Melanocyte of skin (primary cell): ENCODE results near the gene PRAMEF27. TPM values are rescaled to one million over a fixed set of nuclear protein-coding genes. Genes with fewer than 3 reads are reported as not detected.

Source experiments
- total RNA-seq, 2 donors: library from RNA; depleted of rRNA; stranded (reverse); fragments of >200 nt; gene quantifications; 2 replicates each; pipeline ENCODE4 v1.2.3, GENCODE V29; 2012

PRAMEF27 gene
- total RNA-seq: not detected

DNA sequence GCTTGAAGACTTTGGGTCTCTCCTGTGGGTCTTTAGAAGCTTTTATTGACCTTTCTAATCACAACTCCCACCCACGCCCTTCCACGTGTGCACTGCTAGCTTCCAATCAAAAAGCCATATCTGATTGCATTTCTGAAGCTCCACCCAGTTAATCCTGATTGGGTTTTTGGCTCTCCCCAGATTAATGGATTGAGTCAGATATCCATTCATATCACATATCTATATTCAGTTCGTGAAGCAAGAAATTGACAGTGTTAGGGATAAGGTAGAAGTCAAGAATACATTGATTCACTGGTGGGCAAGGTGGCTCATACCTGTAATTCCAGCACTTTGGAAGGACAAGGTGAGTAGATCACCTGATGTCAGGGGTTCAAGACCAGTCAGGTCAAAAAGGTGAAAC is at the start of gene PRAMEF27:
TSS of gene PRAMEF27 (minus strand) at position 101 of the 400 bp plus-strand sequence. CDS start 2,916 bp downstream, outside the sequence.

DNA sequence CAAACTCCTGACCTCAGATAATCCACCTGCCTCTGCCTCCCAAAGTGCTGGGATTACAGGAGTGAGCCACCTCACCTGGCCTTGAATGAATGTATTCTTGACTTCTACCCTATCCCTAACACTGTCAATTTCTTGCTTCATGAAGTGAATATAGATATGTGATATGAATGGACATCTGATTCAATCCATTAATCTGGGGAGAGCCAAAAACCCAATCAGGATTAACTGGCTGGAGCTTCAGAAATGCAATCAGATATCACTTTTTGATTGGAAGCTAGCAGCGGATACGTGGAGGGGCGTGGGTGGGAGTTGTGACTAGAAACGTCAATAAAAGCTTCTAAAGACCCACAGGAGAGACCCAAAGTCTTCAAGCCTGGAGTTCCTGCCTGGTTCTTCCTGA is 14.1 kb upstream of the PRAMEF27 start, which contains the start of gene PRAMEF25:
TSS of gene PRAMEF25 (plus strand) at position 301 of the 400 bp plus-strand sequence. CDS start 2,920 bp downstream, outside the sequence.

Other genes starting within 250 kb of the PRAMEF27 start
- gene PRAMEF11, start 225.2 kb downstream of the PRAMEF27 start, total RNA-seq: not detected
- not detected for gene HNRNPCL1, start 207.9 kb downstream of the PRAMEF27 start, total RNA-seq
- gene PRAMEF2, start 199.5 kb downstream of the PRAMEF27 start, total RNA-seq: not detected
- gene PRAMEF4, start 170.4 kb downstream of the PRAMEF27 start, total RNA-seq: not detected
- not detected for gene PRAMEF10, start 158.3 kb downstream of the PRAMEF27 start, total RNA-seq
- not detected for gene PRAMEF7, start 140.0 kb downstream of the PRAMEF27 start, total RNA-seq
- gene PRAMEF6, start 109.0 kb downstream of the PRAMEF27 start, total RNA-seq: not detected
- gene HNRNPCL3, start 4.2 kb upstream of the PRAMEF27 start, total RNA-seq: not detected
- not detected for gene PRAMEF25, start 14.2 kb upstream of the PRAMEF27 start, total RNA-seq
- not detected for gene HNRNPCL2, start 60.3 kb upstream of the PRAMEF27 start, total RNA-seq
- gene PRAMEF26, start 99.4 kb upstream of the PRAMEF27 start, total RNA-seq: not detected
- not detected for gene HNRNPCL4, start 109.1 kb upstream of the PRAMEF27 start, total RNA-seq
- gene PRAMEF9, start 115.3 kb upstream of the PRAMEF27 start, total RNA-seq: not detected
- gene PRAMEF13, start 144.8 kb upstream of the PRAMEF27 start, total RNA-seq: not detected
- not detected for gene PRAMEF18, start 169.6 kb upstream of the PRAMEF27 start, total RNA-seq
- not detected for gene PRAMEF5, start 197.6 kb upstream of the PRAMEF27 start, total RNA-seq
- not detected for gene PRAMEF8, start 228.6 kb upstream of the PRAMEF27 start, total RNA-seq
- gene PRAMEF33, start 247.0 kb upstream of the PRAMEF27 start, total RNA-seq: not detected